ENCODE results near the gene CALCR.
"Not testable (repeated sequence)": the region's sequence is repeated elsewhere in the genome, so short reads cannot be mapped to it uniquely, and the experiment has no call there.

The CALCR gene

GRCh38 chr7:93574646-93575554, at the start of gene CALCR:
CALCR (minus strand) TSS chr7:93574724; CDS start chr7:93486981, 87,743 bp downstream.
- DNase-seq (ENCODE audit: low read depth in 4 of 4, low spot score in 1 of 4): no peak

GRCh38 chr7:93623816-93624215, 49.3 kb upstream of the CALCR start:
- DNase-seq (ENCODE audit: low read depth in 4 of 4, low spot score in 1 of 4): no peak

GRCh38 chr7:93622036-93623033, 47.8 kb upstream of the CALCR start:
- DNase-seq (ENCODE audit: low read depth in 4 of 4, low spot score in 1 of 4): no peak

- DNase-seq (ENCODE audit: low read depth in 4 of 4, low spot score in 1 of 4): no peak
These were observed 46.3 kb upstream of the CALCR start for GRCh38 chr7:93620864-93621263.

GRCh38 chr7:93620057-93620456, 45.5 kb upstream of the CALCR start:
- no peak for DNase-seq (ENCODE audit: low read depth in 4 of 4, low spot score in 1 of 4)

GRCh38 chr7:93601363-93601762, 26.8 kb upstream of the CALCR start:
- DNase-seq (ENCODE audit: low read depth in 4 of 4, low spot score in 1 of 4): no peak

GRCh38 chr7:93594250-93594649, 19.7 kb upstream of the CALCR start:
- no peak for DNase-seq (ENCODE audit: low read depth in 4 of 4, low spot score in 1 of 4)

- no peak for DNase-seq (ENCODE audit: low read depth in 4 of 4, low spot score in 1 of 4)
These were observed 18.2 kb upstream of the CALCR start for GRCh38 chr7:93592588-93593266.

GRCh38 chr7:93591224-93592050, 16.9 kb upstream of the CALCR start:
- DNase-seq (ENCODE audit: low read depth in 4 of 4, low spot score in 1 of 4): not testable (repeated sequence)

- not testable (repeated sequence) for DNase-seq (ENCODE audit: low read depth in 4 of 4, low spot score in 1 of 4)
These were observed 11.9 kb upstream of the CALCR start for GRCh38 chr7:93586479-93586865.

GRCh38 chr7:93585694-93586478, 11.4 kb upstream of the CALCR start:
- not testable (repeated sequence) for DNase-seq (ENCODE audit: low read depth in 4 of 4, low spot score in 1 of 4)

GRCh38 chr7:93579431-93579830, 4.9 kb upstream of the CALCR start:
- DNase-seq (ENCODE audit: low read depth in 4 of 4, low spot score in 1 of 4): no peak

- no peak for DNase-seq (ENCODE audit: low read depth in 4 of 4, low spot score in 1 of 4)
These were observed 4.2 kb upstream of the CALCR start for GRCh38 chr7:93578762-93579161.

GRCh38 chr7:93575555-93576399, 1.3 kb upstream of the CALCR start:
- DNase-seq (ENCODE audit: low read depth in 4 of 4, low spot score in 1 of 4): no peak

GRCh38 chr7:93574269-93574645, 267 bp downstream of the CALCR start:
- DNase-seq (ENCODE audit: low read depth in 4 of 4, low spot score in 1 of 4): no peak

GRCh38 chr7:93569189-93569588, 5.3 kb downstream of the CALCR start:
- no peak for DNase-seq (ENCODE audit: low read depth in 4 of 4, low spot score in 1 of 4)

- DNase-seq (ENCODE audit: low read depth in 4 of 4, low spot score in 1 of 4): no peak
These were observed 7.6 kb downstream of the CALCR start for GRCh38 chr7:93566876-93567275.

- no peak for DNase-seq (ENCODE audit: low read depth in 4 of 4, low spot score in 1 of 4)
These were observed 10.9 kb downstream of the CALCR start for GRCh38 chr7:93563584-93563983.

GRCh38 chr7:93562936-93563335, 11.6 kb downstream of the CALCR start:
- no peak for DNase-seq (ENCODE audit: low read depth in 4 of 4, low spot score in 1 of 4)

Measured in stimulated activated CD4-positive, alpha-beta T cell treated with anti-CD3 and anti-CD28 coated beads, Interleukin-1b, Interleukin-23, amount 100 ng/mL, for 24 hours (primary cell).